ENCODE results near the gene MYO5B.
"Not testable (repeated sequence)": the region's sequence is repeated elsewhere in the genome, so short reads cannot be mapped to it uniquely, and the experiment has no call there.

Gene MYO5B

GRCh38 chr18:49890041-49890440 lies 304.9 kb downstream of the MYO5B start:
- no peak for TF ChIP-seq POLR2A (IDR thresholded peaks at IDR 0.05; ENCODE audit: low read length)
- no peak for TF ChIP-seq GATA1 (IDR thresholded peaks at IDR 0.05; ENCODE audit: low read depth, low read length)

DNA sequence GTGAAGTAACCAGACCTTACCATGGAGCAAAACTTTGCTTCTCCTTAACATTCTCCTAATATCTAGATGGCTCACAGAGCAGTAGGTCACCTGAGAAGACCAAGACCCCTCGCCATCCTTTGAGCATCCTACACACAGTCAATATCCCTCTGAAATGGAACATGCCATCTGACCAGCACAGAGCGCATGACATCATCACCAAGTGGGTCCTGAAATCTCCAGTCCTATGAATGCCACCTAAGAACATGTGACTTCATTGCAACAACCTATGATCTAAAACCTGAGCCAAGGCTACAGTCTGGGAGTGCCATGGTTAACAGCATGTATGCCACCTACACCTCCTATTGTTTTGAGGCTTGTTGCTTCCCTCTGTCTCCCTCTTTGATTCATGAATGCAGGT lies 305.4 kb downstream of the MYO5B start:
- DNase-seq: not testable (repeated sequence)

More at GRCh38 chr18:49890041-49890440, 304.9 kb downstream of the MYO5B start:
- DNase-seq: no peak

DNA sequence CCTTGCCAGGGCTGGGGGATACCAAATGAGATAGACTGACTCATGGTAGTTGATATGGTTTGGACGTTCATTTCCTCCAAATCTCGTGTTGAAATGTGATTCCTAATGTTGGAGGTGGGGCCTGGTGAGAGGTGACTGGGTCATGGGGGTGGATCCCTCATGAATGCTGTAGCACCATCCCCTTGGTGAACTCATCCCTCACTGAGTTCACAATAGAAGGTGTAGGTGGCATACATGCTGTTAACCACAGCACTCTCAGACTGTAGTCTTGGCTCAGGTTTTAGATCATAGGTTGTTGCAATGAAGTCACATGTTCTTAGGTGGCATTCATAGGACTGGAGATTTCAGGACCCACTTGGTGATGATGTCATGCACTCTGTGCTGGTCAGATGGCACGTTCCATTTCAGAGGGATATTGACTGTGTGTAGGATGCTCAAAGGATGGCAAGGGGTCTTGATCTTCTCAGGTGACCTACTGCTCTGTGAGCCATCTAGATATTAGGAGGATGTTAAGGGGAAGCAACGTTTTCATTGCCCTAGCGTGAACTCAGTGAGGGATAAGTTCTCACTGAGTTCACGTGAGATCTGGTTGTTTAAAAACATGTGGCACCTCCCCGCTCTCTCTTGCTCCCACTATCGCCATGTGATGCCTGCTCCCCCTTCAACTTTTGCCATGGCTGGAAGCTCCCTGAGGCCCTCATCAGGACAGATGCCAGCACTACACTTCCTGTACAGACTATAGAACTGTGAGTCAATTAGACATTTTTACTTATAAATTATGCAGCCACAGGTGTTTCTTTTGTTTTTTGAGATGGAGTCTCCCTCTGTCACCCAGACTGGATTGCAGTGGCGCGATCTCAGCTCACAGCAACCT lies 307.8 kb downstream of the MYO5B start:
- no peak for TF ChIP-seq GATA1 (IDR thresholded peaks at IDR 0.05; ENCODE audit: low read depth, low read length)
- TF ChIP-seq POLR2A (IDR thresholded peaks at IDR 0.05; ENCODE audit: low read length): no peak
- peak; percentile 25 to 36 for DNase-seq

DNA sequence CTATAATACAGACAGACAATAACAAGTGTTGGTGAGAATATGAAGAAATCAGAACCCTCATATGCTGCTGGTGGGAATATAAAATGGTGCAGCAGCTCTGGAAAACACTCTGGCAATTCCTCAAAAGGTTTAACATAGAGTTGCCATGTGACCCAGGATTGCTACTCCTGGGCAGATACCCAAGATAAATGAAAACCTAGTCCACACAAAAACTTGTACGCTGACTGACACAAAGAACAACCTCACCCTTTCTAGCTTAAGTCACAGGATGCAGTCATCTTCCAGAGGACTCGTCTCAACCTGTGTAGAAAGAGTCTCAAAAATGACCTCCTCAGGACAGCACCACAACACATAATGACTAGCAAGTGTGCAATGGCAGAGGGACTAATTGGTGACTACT lies 310.0 kb downstream of the MYO5B start:
- TF ChIP-seq POLR2A (IDR thresholded peaks at IDR 0.05; ENCODE audit: low read length): no peak
- no peak for TF ChIP-seq GATA1 (IDR thresholded peaks at IDR 0.05; ENCODE audit: low read depth, low read length)
- no peak for DNase-seq

DNA sequence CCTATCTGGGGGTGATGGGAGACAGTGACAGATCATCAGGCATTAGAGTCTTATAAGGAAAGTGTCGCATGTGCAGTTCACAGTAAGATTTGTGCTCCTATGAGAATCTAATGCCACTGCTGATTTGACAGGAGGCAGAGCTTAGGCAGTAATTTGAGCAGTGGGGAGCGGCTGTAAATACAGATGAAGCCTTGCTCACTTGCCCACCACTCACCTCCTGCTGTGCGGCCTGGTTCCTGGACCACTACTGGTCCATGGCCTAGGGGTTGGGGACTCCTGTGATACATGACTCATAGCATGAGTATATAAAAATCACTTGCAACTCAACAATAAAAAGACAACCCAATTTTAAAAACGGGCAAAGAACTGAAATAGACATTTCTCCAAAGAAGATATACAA lies 310.5 kb downstream of the MYO5B start:
- TF ChIP-seq POLR2A (IDR thresholded peaks at IDR 0.05; ENCODE audit: low read length) (no peak), GATA1 (IDR thresholded peaks at IDR 0.05; ENCODE audit: low read depth, low read length) (no peak)
- DNase-seq: no peak

GRCh38 chr18:49880661-49881060 lies 314.3 kb downstream of the MYO5B start:
- TF ChIP-seq POLR2A (IDR thresholded peaks at IDR 0.05; ENCODE audit: low read length) (no peak), GATA1 (IDR thresholded peaks at IDR 0.05; ENCODE audit: low read depth, low read length) (no peak)
- DNase-seq: peak; percentile 65 to 86

DNA sequence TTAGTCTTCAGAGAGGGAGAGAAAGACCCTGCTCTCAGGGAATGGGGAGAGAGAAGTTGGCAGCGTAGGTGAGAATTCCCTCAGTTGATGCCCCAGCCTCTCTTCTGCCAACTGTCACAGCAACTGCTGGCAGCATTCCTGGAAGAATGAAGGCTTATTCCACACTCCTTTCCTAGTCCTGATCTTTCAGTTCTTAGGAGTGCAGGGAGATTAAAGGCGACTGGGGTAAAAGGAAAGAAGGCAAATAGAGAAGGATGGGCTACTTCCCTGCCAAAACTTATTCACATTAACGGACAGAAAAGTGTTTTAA lies 315.7 kb downstream of the MYO5B start:
- DNase-seq: no peak
- TF ChIP-seq GATA1 (IDR thresholded peaks at IDR 0.05; ENCODE audit: low read depth, low read length) (no peak), POLR2A (IDR thresholded peaks at IDR 0.05; ENCODE audit: low read length) (no peak)

GRCh38 chr18:49878567-49879270 lies 316.2 kb downstream of the MYO5B start:
- DNase-seq: peak in 1 of 2 experiments; percentile 14
- TF ChIP-seq POLR2A (IDR thresholded peaks at IDR 0.05; ENCODE audit: low read length): no peak
- TF ChIP-seq GATA1 (IDR thresholded peaks at IDR 0.05; ENCODE audit: low read depth, low read length): no peak

- DNase-seq: no peak
- TF ChIP-seq GATA1 (IDR thresholded peaks at IDR 0.05; ENCODE audit: low read depth, low read length): no peak
- no peak for TF ChIP-seq POLR2A (IDR thresholded peaks at IDR 0.05; ENCODE audit: low read length)
Observed at GRCh38 chr18:49878015-49878414, 316.9 kb downstream of the MYO5B start.

DNA sequence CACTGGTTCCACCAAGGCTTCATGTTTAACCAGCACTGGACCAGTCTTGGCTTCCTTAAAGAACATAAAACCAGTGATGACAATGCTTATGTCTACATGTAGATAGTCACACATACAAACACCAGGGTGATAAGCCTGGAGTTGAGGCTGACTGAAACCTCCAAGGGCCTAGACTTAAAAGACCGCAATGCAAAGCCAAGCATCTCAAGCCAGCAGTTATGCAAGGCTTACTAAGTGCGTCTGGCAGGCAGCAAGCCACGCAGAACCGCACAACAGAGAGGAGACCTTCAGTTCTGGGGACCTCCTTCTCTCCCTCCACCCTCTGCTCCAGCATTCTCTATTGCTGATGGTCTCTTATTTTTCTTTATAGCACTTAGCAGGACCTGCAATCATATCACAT lies 318.4 kb downstream of the MYO5B start:
- DNase-seq: no peak
- TF ChIP-seq POLR2A (IDR thresholded peaks at IDR 0.05; ENCODE audit: low read length) (no peak), GATA1 (IDR thresholded peaks at IDR 0.05; ENCODE audit: low read depth, low read length) (no peak)

- TF ChIP-seq GATA1 (IDR thresholded peaks at IDR 0.05; ENCODE audit: low read depth, low read length) (no peak), POLR2A (IDR thresholded peaks at IDR 0.05; ENCODE audit: low read length) (no peak)
- DNase-seq: no peak
Observed at GRCh38 chr18:49875783-49876182, 319.2 kb downstream of the MYO5B start.

DNA sequence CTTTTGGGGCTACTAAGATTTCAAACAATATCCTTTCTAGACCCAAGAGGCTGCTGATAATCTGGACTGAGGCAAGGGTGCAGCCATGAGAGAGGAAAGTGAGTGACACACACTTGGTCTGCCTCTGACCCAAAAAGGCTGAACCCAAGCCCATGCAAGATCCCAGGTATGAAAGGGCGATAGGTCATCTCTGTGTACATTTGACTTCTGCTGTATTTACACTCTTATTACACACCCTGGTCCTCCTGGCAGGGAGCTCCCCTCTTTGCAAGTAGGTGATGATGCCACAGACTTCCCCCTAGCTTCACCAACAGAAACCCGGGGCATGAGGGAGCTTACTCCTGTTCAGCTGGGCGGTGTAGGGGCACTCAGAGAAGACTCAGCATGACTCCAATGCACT lies 319.8 kb downstream of the MYO5B start:
- DNase-seq: no peak
- TF ChIP-seq GATA1 (IDR thresholded peaks at IDR 0.05; ENCODE audit: low read depth, low read length) (no peak), POLR2A (IDR thresholded peaks at IDR 0.05; ENCODE audit: low read length) (no peak)

- no peak for TF ChIP-seq GATA1 (IDR thresholded peaks at IDR 0.05; ENCODE audit: low read depth, low read length)
- TF ChIP-seq POLR2A (IDR thresholded peaks at IDR 0.05; ENCODE audit: low read length): no peak
- DNase-seq: no peak
Observed at GRCh38 chr18:49874238-49874637, 320.7 kb downstream of the MYO5B start.

GRCh38 chr18:49869354-49869753 lies 325.6 kb downstream of the MYO5B start:
- no peak for TF ChIP-seq POLR2A (IDR thresholded peaks at IDR 0.05; ENCODE audit: low read length)
- no peak for TF ChIP-seq GATA1 (IDR thresholded peaks at IDR 0.05; ENCODE audit: low read depth, low read length)
- DNase-seq: no peak

- TF ChIP-seq POLR2A (IDR thresholded peaks at IDR 0.05; ENCODE audit: low read length): no peak
- no peak for TF ChIP-seq GATA1 (IDR thresholded peaks at IDR 0.05; ENCODE audit: low read depth, low read length)
- no peak for DNase-seq
Observed at GRCh38 chr18:49866680-49867079, 328.3 kb downstream of the MYO5B start.

Data from erythroblast (primary cell).